Vagina (tissue), 2 donors: ENCODE measurements around the gene PAX4.

ENCODE experiments used
- CTCF ChIP-seq, 3 experiments: fragments of 450-650 bp in 2 of 3; fragments of 200-600 bp in 1 of 3; sonication (generic) in 1 of 3; IDR thresholded peaks; one replicate each; pipeline ENCODE4 v1.5.1; 2017 to 2019; ENCODE audit warnings: antibody characterized with exemption in 3 of 3, mild to moderate bottlenecking in 2 of 3, moderate library complexity in 2 of 3
- POLR2A ChIP-seq, 2 donors: fragments of 450-650 bp; IDR thresholded peaks; one replicate each; pipeline ENCODE4 v1.6.1; 2017; ENCODE audit warnings: antibody characterized with exemption in 2 of 2, mild to moderate bottlenecking in 2 of 2, moderate library complexity in 2 of 2
- POLR2AphosphoS5 ChIP-seq, 2 donors: sonication (generic); formaldehyde crosslinking; IDR thresholded peaks; one replicate each; pipeline ENCODE4 v1.9.0; 2017; ENCODE audit warnings: antibody characterized with exemption in 2 of 2, mild to moderate bottlenecking in 2 of 2, low read depth in 1 of 2; ENCODE audit not compliant: insufficient read depth in 1 of 2

- TF ChIP-seq CTCF (IDR thresholded peaks at IDR 0.05) = no peak
- TF ChIP-seq POLR2A (IDR thresholded peaks at IDR 0.05) = no peak
- no peak for TF ChIP-seq POLR2AphosphoS5 (IDR thresholded peaks at IDR 0.05; ENCODE audit: insufficient read depth in 1 of 2, low read depth in 1 of 2)
These were observed 10.5 kb upstream of the PAX4 start for GRCh38 chr7:127628445-127628844.
